ENCODE data around the gene MEGF6.

Gene MEGF6

GRCh38 chr1:3530086-3530925, 81.0 kb downstream of the MEGF6 start:
- TF ChIP-seq PPARA (CRISPR knock-in tag; IDR thresholded peaks at IDR 0.05; ENCODE audit: borderline replicate concordance) (no peak), POU6F1 (CRISPR knock-in tag; IDR thresholded peaks at IDR 0.05; ENCODE audit: borderline replicate concordance, low read depth) (no peak)
- no peak for ATAC-seq

GRCh38 chr1:3529099-3529729, 82.1 kb downstream of the MEGF6 start:
- TF ChIP-seq ISL1 (CRISPR knock-in tag; IDR thresholded peaks at IDR 0.05) (no peak), CREB5 (CRISPR knock-in tag; IDR thresholded peaks at IDR 0.05; ENCODE audit: low read depth) (no peak), ZNF565 (CRISPR knock-in tag; conservative IDR thresholded peaks at IDR 0.05; ENCODE audit: low read depth) (no peak), RARB (CRISPR knock-in tag; IDR thresholded peaks at IDR 0.05) (no peak), ESRRG (CRISPR knock-in tag; IDR thresholded peaks at IDR 0.05) (no peak), PPARA (CRISPR knock-in tag; IDR thresholded peaks at IDR 0.05; ENCODE audit: borderline replicate concordance) (no peak)
- ATAC-seq: no peak

- ATAC-seq: no peak
- TF ChIP-seq GLIS3 (CRISPR knock-in tag; IDR thresholded peaks at IDR 0.05) (no peak), ZNF8 (CRISPR knock-in tag; IDR thresholded peaks at IDR 0.05) (no peak), POU6F1 (CRISPR knock-in tag; IDR thresholded peaks at IDR 0.05; ENCODE audit: borderline replicate concordance, low read depth) (no peak), CSRNP3 (CRISPR knock-in tag; IDR thresholded peaks at IDR 0.05) (no peak), ZFP3 (CRISPR knock-in tag; IDR thresholded peaks at IDR 0.05) (no peak), BACH2 (CRISPR knock-in tag; IDR thresholded peaks at IDR 0.05; ENCODE audit: borderline replicate concordance) (no peak), ZNF565 (CRISPR knock-in tag; conservative IDR thresholded peaks at IDR 0.05; ENCODE audit: low read depth) (no peak), ESRRG (CRISPR knock-in tag; IDR thresholded peaks at IDR 0.05) (no peak), PATZ1 (CRISPR knock-in tag; IDR thresholded peaks at IDR 0.05; ENCODE audit: borderline replicate concordance) (no peak), CREB5 (CRISPR knock-in tag; IDR thresholded peaks at IDR 0.05; ENCODE audit: low read depth) (no peak), TSHZ2 (CRISPR knock-in tag; IDR thresholded peaks at IDR 0.05) (no peak), ISL1 (CRISPR knock-in tag; IDR thresholded peaks at IDR 0.05) (no peak), ZNF70 (CRISPR knock-in tag; IDR thresholded peaks at IDR 0.05) (no peak), CSDC2 (CRISPR knock-in tag; IDR thresholded peaks at IDR 0.05) (no peak), SNAI2 (CRISPR knock-in tag; IDR thresholded peaks at IDR 0.05) (no peak), ZC3H10 (CRISPR knock-in tag; IDR thresholded peaks at IDR 0.05) (no peak), PPARA (CRISPR knock-in tag; IDR thresholded peaks at IDR 0.05; ENCODE audit: borderline replicate concordance) (no peak)
Observed at GRCh38 chr1:3527774-3528173, 83.5 kb downstream of the MEGF6 start.

All from SK-N-SH treated with all-trans-retinoic acid at 6 μM for 48 hours (cell line).